Neural cell (in vitro differentiated cells): ENCODE data around the gene LMBRD2. TPM values are rescaled to one million over a fixed set of nuclear protein-coding genes. Genes with fewer than 3 reads are reported as not detected.

Experiments
- H2AFZ ChIP-seq: fragments of 200-600, 300-800 bp; sonication (generic), shearing (Covaris generic); 2 replicates; pipeline ENCODE4 v1.6.0; 2014; ENCODE audit warnings: low read depth, mild to moderate bottlenecking, antibody characterized with exemption, low read length, moderate library complexity
- H3F3A ChIP-seq: fragments of 200-600 bp; shearing (Covaris generic); 2 replicates; pipeline ENCODE4 v1.6.1; 2016; ENCODE audit warnings: mild to moderate bottlenecking, moderate library complexity, mixed read lengths, antibody characterized with exemption, low read length; ENCODE audit not compliant: insufficient read depth, poor library complexity, severe bottlenecking
- H3K27ac ChIP-seq: fragments of 200-600, 300-800 bp; sonication (generic), shearing (Covaris generic); 2 replicates; pipeline ENCODE4 v1.5.1; 2014; ENCODE audit warnings: mild to moderate bottlenecking, low read length, moderate library complexity
- H3K27me3 ChIP-seq: fragments of 300-800, 200-600 bp; sonication (generic), shearing (Covaris generic); 2 replicates; pipeline ENCODE4 v1.6.0; 2014; ENCODE audit warnings: mild to moderate bottlenecking, low read depth, low read length, moderate library complexity; ENCODE audit not compliant: insufficient read depth
- H3K36me3 ChIP-seq: fragments of 300-800, 200-600 bp; sonication (generic), shearing (Covaris generic); 2 replicates; pipeline ENCODE4 v1.5.1; 2014; ENCODE audit warnings: mild to moderate bottlenecking, antibody characterized with exemption, low read length, moderate library complexity; ENCODE audit not compliant: insufficient read depth
- H3K4me2 ChIP-seq: fragments of 300-800, 200-600 bp; sonication (generic), shearing (Covaris generic); 2 replicates; pipeline ENCODE4 v1.6.0; 2014; ENCODE audit warnings: mild to moderate bottlenecking, low read length
- H3K4me3 ChIP-seq: fragments of 300-800, 200-600 bp; sonication (generic), shearing (Covaris generic); 2 replicates; pipeline ENCODE4 v1.5.1; 2014; ENCODE audit warnings: mild to moderate bottlenecking, low read length, moderate library complexity
- H3K79me2 ChIP-seq: fragments of 200-600 bp; shearing (Covaris generic); replicated peaks from 2 replicates; pipeline ENCODE4 v1.6.0; 2014; ENCODE audit warnings: mild to moderate bottlenecking, low read length, moderate library complexity; ENCODE audit not compliant: insufficient read depth
- H3K9ac ChIP-seq: fragments of 300-800, 200-600 bp; sonication (generic), shearing (Covaris generic); 2 replicates; pipeline ENCODE4 v1.6.1; 2016; ENCODE audit warnings: mild to moderate bottlenecking, low read length, mixed read lengths
- H3K9me2 ChIP-seq: fragments of 200-600 bp; shearing (Covaris generic); 2 replicates; pipeline ENCODE4 v1.6.1; 2016; ENCODE audit warnings: mild to moderate bottlenecking, low read length, mixed read lengths; ENCODE audit not compliant: insufficient read depth
- H3K9me3 ChIP-seq: fragments of 200-600, 300-800 bp; sonication (generic), shearing (Covaris generic); 2 replicates; pipeline ENCODE4 v1.6.1; 2016; ENCODE audit warnings: mild to moderate bottlenecking, mixed run types, low read length, moderate library complexity, mixed read lengths
- H4K20me1 ChIP-seq: fragments of 200-600 bp; shearing (Covaris generic); 2 replicates; pipeline ENCODE4 v1.6.1; 2016; ENCODE audit warnings: mild to moderate bottlenecking, mixed run types; ENCODE audit not compliant: insufficient read depth
- EP300 ChIP-seq: fragments of 450-650 bp; conservative IDR thresholded peaks from 2 replicates; pipeline ENCODE4 v1.6.1; 2014; ENCODE audit warnings: antibody characterized with exemption, mild to moderate bottlenecking, moderate library complexity; ENCODE audit not compliant: poor library complexity, severe bottlenecking
- EZH2 ChIP-seq: fragments of 200-600, 300-800 bp; shearing (Covaris generic), sonication (generic); IDR thresholded peaks from 2 replicates; pipeline ENCODE4 v1.6.1; 2014; ENCODE audit warnings: antibody characterized with exemption, low read length, borderline replicate concordance, mild to moderate bottlenecking; ENCODE audit not compliant: insufficient read depth, poor library complexity, severe bottlenecking
- MXI1 ChIP-seq: fragments of 450-650 bp; conservative IDR thresholded peaks from 2 replicates; pipeline ENCODE4 v1.6.1; 2014; ENCODE audit warnings: antibody characterized with exemption, mild to moderate bottlenecking; ENCODE audit not compliant: poor library complexity, severe bottlenecking
- POLR2AphosphoS5 ChIP-seq: IDR thresholded peaks from 2 replicates; pipeline ENCODE4 v1.6.1; 2012
- SMC3 ChIP-seq: fragments of 450-650 bp; conservative IDR thresholded peaks from 2 replicates; pipeline ENCODE4 v1.6.1; 2014; ENCODE audit warnings: antibody characterized with exemption, mild to moderate bottlenecking, moderate library complexity; ENCODE audit not compliant: poor library complexity
- TAF1 ChIP-seq: IDR thresholded peaks from 2 replicates; pipeline ENCODE4 v1.6.1; 2012; ENCODE audit warnings: low read depth
- polyA plus RNA-seq: library from polyadenylated mRNA; depleted of rRNA; stranded (reverse); fragments of >200 nt; gene quantifications from 2 replicates; pipeline ENCODE4 v1.2.3, GENCODE V29; 2014
- TF ChIP-seq, protein P1 (sequence below): IDR thresholded peaks from 2 replicates; pipeline ENCODE4 v1.6.1; 2012; ENCODE audit warnings: borderline replicate concordance
- TF ChIP-seq, protein P2 (sequence below): fragments of 450-650 bp; IDR thresholded peaks from 2 replicates; pipeline ENCODE4 v1.5.1; 2014; ENCODE audit warnings: antibody characterized with exemption, mild to moderate bottlenecking, moderate library complexity; ENCODE audit not compliant: poor library complexity, severe bottlenecking

The LMBRD2 gene
- polyA plus RNA-seq, 1 donor from 2014 or later: 25.7 TPM

DNA sequence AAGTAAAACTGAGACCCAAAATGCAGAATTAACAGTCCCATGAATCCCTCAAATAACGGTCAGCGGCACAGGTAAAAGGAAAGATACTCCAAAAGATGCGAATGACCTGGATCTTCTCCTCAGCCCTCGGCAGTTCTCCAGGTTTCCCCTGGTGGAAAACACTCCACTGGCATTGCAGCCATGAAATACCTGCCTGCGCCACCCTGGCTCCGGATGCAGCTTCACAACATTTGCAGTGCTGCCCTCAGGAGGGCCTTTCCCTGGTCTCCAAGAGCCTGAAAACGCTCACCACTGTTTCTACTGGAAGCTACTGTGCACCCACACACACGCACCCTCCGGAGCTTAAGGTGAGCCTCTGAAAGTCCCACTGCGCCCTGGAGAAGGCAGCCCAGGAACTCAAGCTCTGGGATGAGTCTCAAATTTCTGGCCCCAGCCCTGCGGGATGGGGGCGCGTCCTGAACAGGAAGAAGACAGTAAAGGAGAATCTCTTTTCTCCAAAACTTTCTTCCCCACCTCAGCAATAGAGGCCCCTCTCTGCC, 85.6 kb downstream of the LMBRD2 start:
- Histone ChIP-seq H2AFZ (no peak overlapping the region), H3K9ac (no peak overlapping the region), H3K27me3 (peaks cover 24% of the 10 kb centered on the region), H4K20me1 (no peaks in the 10 kb centered on the region), H3K4me3 (peak overlapping the region; percentile 63), H3K4me2 (peak overlapping the region; percentile 32), H3K9me3 (no peaks in the 10 kb centered on the region), H3K27ac (no peak overlapping the region), H3K9me2 (no peaks in the 10 kb centered on the region), H3F3A (no peaks in the 10 kb centered on the region), H3K79me2 (no peaks in the 10 kb centered on the region), H3K36me3 (no peaks in the 10 kb centered on the region)
- no peak for TF ChIP-seq MXI1
- no peak for TF ChIP-seq SMC3
- no peak for TF ChIP-seq EP300
- TF ChIP-seq, protein P1, sequence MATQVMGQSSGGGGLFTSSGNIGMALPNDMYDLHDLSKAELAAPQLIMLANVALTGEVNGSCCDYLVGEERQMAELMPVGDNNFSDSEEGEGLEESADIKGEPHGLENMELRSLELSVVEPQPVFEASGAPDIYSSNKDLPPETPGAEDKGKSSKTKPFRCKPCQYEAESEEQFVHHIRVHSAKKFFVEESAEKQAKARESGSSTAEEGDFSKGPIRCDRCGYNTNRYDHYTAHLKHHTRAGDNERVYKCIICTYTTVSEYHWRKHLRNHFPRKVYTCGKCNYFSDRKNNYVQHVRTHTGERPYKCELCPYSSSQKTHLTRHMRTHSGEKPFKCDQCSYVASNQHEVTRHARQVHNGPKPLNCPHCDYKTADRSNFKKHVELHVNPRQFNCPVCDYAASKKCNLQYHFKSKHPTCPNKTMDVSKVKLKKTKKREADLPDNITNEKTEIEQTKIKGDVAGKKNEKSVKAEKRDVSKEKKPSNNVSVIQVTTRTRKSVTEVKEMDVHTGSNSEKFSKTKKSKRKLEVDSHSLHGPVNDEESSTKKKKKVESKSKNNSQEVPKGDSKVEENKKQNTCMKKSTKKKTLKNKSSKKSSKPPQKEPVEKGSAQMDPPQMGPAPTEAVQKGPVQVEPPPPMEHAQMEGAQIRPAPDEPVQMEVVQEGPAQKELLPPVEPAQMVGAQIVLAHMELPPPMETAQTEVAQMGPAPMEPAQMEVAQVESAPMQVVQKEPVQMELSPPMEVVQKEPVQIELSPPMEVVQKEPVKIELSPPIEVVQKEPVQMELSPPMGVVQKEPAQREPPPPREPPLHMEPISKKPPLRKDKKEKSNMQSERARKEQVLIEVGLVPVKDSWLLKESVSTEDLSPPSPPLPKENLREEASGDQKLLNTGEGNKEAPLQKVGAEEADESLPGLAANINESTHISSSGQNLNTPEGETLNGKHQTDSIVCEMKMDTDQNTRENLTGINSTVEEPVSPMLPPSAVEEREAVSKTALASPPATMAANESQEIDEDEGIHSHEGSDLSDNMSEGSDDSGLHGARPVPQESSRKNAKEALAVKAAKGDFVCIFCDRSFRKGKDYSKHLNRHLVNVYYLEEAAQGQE: no peak
- TF ChIP-seq POLR2AphosphoS5: no peak
- TF ChIP-seq TAF1: no peak

DNA sequence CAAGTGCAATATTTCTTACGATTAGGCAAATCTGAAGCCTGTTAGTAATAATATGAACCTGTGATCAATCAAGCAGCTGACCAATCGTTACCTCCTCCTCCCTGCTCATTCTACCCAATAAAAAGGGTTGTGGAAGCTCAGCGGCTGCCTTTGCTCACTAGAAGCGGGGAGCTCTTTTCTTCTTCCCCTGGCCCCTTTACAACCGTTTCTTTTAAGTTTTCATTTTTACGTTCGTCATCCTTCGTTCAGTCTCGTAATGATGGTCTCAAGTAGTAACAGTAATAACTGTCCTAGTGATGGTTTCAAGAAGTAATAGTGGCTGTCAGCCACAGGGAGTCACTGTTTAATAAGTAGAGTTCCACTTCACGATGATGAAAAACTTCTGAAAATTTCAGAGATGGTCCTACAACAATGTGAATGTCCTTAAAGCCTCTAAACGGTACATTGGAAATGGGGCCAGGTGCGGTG, 91.2 kb downstream of the LMBRD2 start:
- no peak overlapping the region for H3K9ac ChIP-seq
- no peak overlapping the region for H2AFZ ChIP-seq
- no peaks in the 10 kb centered on the region for H3F3A ChIP-seq
- H3K36me3 ChIP-seq: no peaks in the 10 kb centered on the region
- no peaks in the 10 kb centered on the region for H3K79me2 ChIP-seq
- no peak overlapping the region for H3K4me3 ChIP-seq
- peaks cover 5% of the 10 kb centered on the region for H3K27me3 ChIP-seq
- no peaks in the 10 kb centered on the region for H3K9me2 ChIP-seq
- no peak overlapping the region for H3K4me2 ChIP-seq
- no peaks in the 10 kb centered on the region for H4K20me1 ChIP-seq
- no peak overlapping the region for H3K27ac ChIP-seq
- TF ChIP-seq TAF1 (no peak), SMC3 (no peak), EP300 (no peak), MXI1 (no peak), EZH2 (no peak)
- TF ChIP-seq, protein P2, sequence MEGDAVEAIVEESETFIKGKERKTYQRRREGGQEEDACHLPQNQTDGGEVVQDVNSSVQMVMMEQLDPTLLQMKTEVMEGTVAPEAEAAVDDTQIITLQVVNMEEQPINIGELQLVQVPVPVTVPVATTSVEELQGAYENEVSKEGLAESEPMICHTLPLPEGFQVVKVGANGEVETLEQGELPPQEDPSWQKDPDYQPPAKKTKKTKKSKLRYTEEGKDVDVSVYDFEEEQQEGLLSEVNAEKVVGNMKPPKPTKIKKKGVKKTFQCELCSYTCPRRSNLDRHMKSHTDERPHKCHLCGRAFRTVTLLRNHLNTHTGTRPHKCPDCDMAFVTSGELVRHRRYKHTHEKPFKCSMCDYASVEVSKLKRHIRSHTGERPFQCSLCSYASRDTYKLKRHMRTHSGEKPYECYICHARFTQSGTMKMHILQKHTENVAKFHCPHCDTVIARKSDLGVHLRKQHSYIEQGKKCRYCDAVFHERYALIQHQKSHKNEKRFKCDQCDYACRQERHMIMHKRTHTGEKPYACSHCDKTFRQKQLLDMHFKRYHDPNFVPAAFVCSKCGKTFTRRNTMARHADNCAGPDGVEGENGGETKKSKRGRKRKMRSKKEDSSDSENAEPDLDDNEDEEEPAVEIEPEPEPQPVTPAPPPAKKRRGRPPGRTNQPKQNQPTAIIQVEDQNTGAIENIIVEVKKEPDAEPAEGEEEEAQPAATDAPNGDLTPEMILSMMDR: no peak
- no peaks in the 10 kb centered on the region for H3K9me3 ChIP-seq
